Measurements from ENCODE around the gene OSBPL5. TPM values are rescaled to one million over a fixed set of nuclear protein-coding genes. Genes with fewer than 3 reads are reported as not detected.

OSBPL5 gene
- total RNA-seq, 1 experiment from 2014 or later: 51.4 TPM

DNA sequence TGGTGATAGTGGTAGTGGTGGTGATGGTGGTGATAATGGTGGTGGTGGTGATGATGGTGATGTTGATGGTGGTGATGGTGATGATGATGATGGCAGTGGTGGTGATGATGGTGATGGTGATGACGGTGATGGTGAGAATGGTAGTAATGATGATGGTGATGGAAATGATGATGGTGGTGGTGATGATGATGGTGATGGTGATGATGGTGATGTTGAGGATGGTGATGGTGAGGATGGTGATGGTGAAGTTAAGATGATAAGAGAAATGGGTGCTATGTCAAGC is 41.8 kb upstream of the OSBPL5 start:
- no TSS peak for BruUV-seq (replicated peaks)
- ATAC-seq (no peak), DNase-seq (no peak)
- ChIA-PET CTCF (no interaction called here), POLR2A (ENCODE audit: unreplicated experiment) (no interaction called here)
- H3F3A ChIP-seq (ENCODE audit: low read length, unreplicated experiment): no peaks in the 10 kb centered on the region
- H2AFZ ChIP-seq (ENCODE audit: low read length): no peak overlapping the region
- no peaks in the 10 kb centered on the region for H3K79me2 ChIP-seq (ENCODE audit: low read length)
- H3K4me2 ChIP-seq (ENCODE audit: low read length): no peak overlapping the region
- H3K4me3 ChIP-seq (ENCODE audit: low read length): no peak overlapping the region
- H3K9me2 ChIP-seq (replicated peaks; ENCODE audit: low read length): no peaks in the 10 kb centered on the region
- no peak for TF ChIP-seq EZH2 (IDR thresholded peaks at IDR 0.05; ENCODE audit: low read length, unreplicated experiment)
- TF ChIP-seq EZH2phosphoT487 (IDR thresholded peaks at IDR 0.05; ENCODE audit: borderline replicate concordance, low read length): no peak
- TF ChIP-seq, protein P1, sequence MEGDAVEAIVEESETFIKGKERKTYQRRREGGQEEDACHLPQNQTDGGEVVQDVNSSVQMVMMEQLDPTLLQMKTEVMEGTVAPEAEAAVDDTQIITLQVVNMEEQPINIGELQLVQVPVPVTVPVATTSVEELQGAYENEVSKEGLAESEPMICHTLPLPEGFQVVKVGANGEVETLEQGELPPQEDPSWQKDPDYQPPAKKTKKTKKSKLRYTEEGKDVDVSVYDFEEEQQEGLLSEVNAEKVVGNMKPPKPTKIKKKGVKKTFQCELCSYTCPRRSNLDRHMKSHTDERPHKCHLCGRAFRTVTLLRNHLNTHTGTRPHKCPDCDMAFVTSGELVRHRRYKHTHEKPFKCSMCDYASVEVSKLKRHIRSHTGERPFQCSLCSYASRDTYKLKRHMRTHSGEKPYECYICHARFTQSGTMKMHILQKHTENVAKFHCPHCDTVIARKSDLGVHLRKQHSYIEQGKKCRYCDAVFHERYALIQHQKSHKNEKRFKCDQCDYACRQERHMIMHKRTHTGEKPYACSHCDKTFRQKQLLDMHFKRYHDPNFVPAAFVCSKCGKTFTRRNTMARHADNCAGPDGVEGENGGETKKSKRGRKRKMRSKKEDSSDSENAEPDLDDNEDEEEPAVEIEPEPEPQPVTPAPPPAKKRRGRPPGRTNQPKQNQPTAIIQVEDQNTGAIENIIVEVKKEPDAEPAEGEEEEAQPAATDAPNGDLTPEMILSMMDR (conservative IDR thresholded peaks at IDR 0.05; ENCODE audit: low read depth, low read length): no peak
- H3K27ac ChIP-seq (ENCODE audit: low read length): no peak overlapping the region
- H3K4me1 ChIP-seq (ENCODE audit: insufficient read depth, low read length): no peaks in the 10 kb centered on the region
- H3K36me3 ChIP-seq (ENCODE audit: low read depth, low read length): no peaks in the 10 kb centered on the region
- no peaks in the 10 kb centered on the region for H3K9me3 ChIP-seq (ENCODE audit: low read length)
- peaks cover 22% of the 10 kb centered on the region for H3K27me3 ChIP-seq (ENCODE audit: low read length)
- H3K9ac ChIP-seq (ENCODE audit: low read length): no peak overlapping the region
- H4K20me1 ChIP-seq (ENCODE audit: low read length): no peaks in the 10 kb centered on the region
- intact Hi-C loops (cut with micrococcal nuclease): no loop called here

DNA sequence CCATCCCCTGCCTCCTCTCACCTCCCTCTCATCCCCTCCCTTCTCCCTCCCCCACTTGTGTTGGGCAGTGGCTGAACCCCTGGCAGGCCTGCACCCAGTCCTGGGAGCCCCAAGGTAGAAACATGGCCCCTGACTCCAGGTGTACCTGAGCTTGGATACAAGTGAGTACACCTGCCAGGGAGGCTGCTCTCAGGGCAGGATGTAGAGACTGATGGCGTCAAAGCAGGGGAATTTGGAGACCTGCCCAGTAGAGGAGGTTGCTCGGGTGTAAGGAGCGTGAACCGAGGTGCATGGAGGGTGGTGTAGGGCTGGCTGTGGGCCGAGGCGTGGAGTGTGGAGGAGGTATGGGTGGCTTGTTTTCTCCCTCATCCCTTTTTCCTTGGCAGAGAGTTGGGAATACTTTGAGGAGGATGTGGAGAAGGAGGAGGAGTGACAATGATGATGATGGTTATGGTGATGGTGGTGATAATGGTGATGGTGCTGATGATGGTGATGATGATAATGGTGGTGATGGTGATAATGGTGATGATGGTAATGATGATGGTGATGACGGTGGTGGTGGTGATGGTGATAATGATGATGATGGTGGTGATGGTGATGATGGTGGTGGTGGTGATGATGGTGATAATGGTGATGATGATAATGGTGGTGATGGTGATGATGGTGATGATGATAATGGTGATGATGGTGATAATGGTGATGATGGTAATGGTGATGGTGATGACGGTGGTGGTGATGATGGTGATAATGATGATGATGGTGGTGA is 41.2 kb upstream of the OSBPL5 start:
- H3K9me3 ChIP-seq (ENCODE audit: low read length): no peaks in the 10 kb centered on the region
- POLR2A ChIA-PET (ENCODE audit: unreplicated experiment): no interaction called here
- H3K9me2 ChIP-seq (replicated peaks; ENCODE audit: low read length): no peaks in the 10 kb centered on the region
- DNase-seq (no peak), ATAC-seq (no peak)
- CTCF ChIA-PET: no interaction called here
- no peak overlapping the region for H3K27ac ChIP-seq (ENCODE audit: low read length)
- no peak overlapping the region for H3K4me3 ChIP-seq (ENCODE audit: low read length)
- intact Hi-C loops (cut with micrococcal nuclease): no loop called here
- H4K20me1 ChIP-seq (ENCODE audit: low read length): no peaks in the 10 kb centered on the region
- BruUV-seq (replicated peaks): no TSS peak
- no peak for TF ChIP-seq EZH2phosphoT487 (IDR thresholded peaks at IDR 0.05; ENCODE audit: borderline replicate concordance, low read length)
- no peak for TF ChIP-seq EZH2 (IDR thresholded peaks at IDR 0.05; ENCODE audit: low read length, unreplicated experiment)
- TF ChIP-seq, protein P1 (conservative IDR thresholded peaks at IDR 0.05; ENCODE audit: low read depth, low read length): no peak
- no peaks in the 10 kb centered on the region for H3K79me2 ChIP-seq (ENCODE audit: low read length)
- no peak overlapping the region for H3K9ac ChIP-seq (ENCODE audit: low read length)
- H3K4me2 ChIP-seq (ENCODE audit: low read length): no peak overlapping the region
- no peaks in the 10 kb centered on the region for H3K4me1 ChIP-seq (ENCODE audit: insufficient read depth, low read length)
- H3K36me3 ChIP-seq (ENCODE audit: low read depth, low read length): no peaks in the 10 kb centered on the region
- H3F3A ChIP-seq (ENCODE audit: low read length, unreplicated experiment): no peaks in the 10 kb centered on the region
- no peak overlapping the region for H2AFZ ChIP-seq (ENCODE audit: low read length)
- peaks cover 26% of the 10 kb centered on the region for H3K27me3 ChIP-seq (ENCODE audit: low read length)

DNA sequence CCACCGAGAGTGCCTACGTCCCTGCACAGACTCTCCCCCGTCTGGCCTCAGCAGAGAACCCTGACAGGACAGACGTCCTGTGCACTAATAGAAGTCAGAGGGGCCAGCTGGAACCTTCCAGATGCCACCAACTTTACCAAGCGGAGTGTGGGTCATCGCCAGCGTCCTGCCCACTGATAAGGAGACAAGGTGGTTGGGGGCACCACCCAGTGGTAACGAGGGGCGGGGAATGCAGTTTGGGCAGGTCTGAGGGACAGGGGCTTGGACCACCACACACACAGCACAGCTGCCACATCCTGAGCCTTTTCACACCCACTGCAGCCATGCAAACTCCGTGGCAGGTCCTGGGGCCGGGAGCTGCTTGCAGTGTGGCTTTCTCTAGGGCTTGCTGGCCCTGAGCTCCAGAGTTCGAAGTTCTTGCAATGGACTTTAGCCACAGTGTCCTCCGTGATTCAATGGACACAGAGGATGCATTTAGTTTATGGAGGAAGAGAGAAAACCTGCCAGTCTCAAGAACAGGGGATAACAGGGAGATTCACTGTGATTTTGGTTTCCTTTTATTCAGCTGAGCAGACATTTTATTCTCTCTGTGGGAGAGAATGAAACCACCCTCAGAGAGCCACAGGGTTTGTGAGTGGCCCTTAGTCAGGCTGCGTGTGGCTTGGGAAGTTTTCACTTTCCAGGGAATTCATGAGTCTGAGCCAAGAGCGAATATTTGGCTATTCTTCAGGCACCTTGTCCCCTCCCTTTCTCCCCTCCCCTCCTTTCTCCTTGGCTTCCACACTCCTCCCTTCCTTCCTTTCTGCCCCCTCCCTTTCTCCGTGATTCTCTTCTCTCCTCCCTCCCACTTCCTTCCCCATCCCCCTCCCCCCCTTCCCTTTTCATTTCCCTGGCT is 40.4 kb upstream of the OSBPL5 start:
- ChIA-PET POLR2A (ENCODE audit: unreplicated experiment) (no interaction called here), CTCF (no interaction called here)
- DNase-seq (no peak), ATAC-seq (no peak)
- Histone ChIP-seq H3K9me2 (replicated peaks; ENCODE audit: low read length) (no peaks in the 10 kb centered on the region), H3K4me3 (ENCODE audit: low read length) (no peak overlapping the region), H4K20me1 (ENCODE audit: low read length) (no peaks in the 10 kb centered on the region), H3K27ac (ENCODE audit: low read length) (no peak overlapping the region), H3K9ac (ENCODE audit: low read length) (no peak overlapping the region), H3K36me3 (ENCODE audit: low read depth, low read length) (no peaks in the 10 kb centered on the region), H2AFZ (ENCODE audit: low read length) (no peak overlapping the region), H3K27me3 (ENCODE audit: low read length) (peaks cover 27% of the 10 kb centered on the region), H3F3A (ENCODE audit: low read length, unreplicated experiment) (no peaks in the 10 kb centered on the region), H3K4me2 (ENCODE audit: low read length) (no peak overlapping the region), H3K9me3 (ENCODE audit: low read length) (no peaks in the 10 kb centered on the region), H3K4me1 (ENCODE audit: insufficient read depth, low read length) (no peaks in the 10 kb centered on the region), H3K79me2 (ENCODE audit: low read length) (no peaks in the 10 kb centered on the region)
- intact Hi-C loops (cut with micrococcal nuclease): no loop called here
- no TSS peak for BruUV-seq (replicated peaks)
- TF ChIP-seq EZH2 (IDR thresholded peaks at IDR 0.05; ENCODE audit: low read length, unreplicated experiment) (no peak), EZH2phosphoT487 (IDR thresholded peaks at IDR 0.05; ENCODE audit: borderline replicate concordance, low read length) (no peak)
- TF ChIP-seq, protein P1 (conservative IDR thresholded peaks at IDR 0.05; ENCODE audit: low read depth, low read length): no peak
